Panc1 (cell line): ENCODE data around the gene TNPO3. TPM values are rescaled to one million over a fixed set of nuclear protein-coding genes. Genes with fewer than 3 reads are reported as not detected.

Experiments
- ATAC-seq: fragments of 200-7000 bp; cut with Tn5 transposase; 2 replicates; pipeline ENCODE4 v1.9.1; 2020; ENCODE audit warnings: mild to moderate bottlenecking, moderate library complexity
- BruUV-seq: library from RNA; stranded (reverse); fragments of 400-500 nt; replicated peaks from 2 replicates; lab custom pipeline; 2021; lab: Mats Ljungman, UMichigan
- CTCF ChIA-PET: fragments of 300-600 bp; sonication (Branson Sonifier 250); formaldehyde crosslinking; loops from one replicate; lab custom pipeline; 2022; ENCODE audit warnings: antibody characterized with exemption; lab: Charles Lee
- POLR2A ChIA-PET: fragments of 300-600 bp; sonication (Branson Sonifier 250); formaldehyde crosslinking; loops from one replicate; lab custom pipeline; 2022; ENCODE audit warnings: antibody characterized with exemption; lab: Charles Lee
- DNase-seq: peaks from one replicate; pipeline ENCODE4 v3.0.0-alpha.2; 2010; ENCODE audit warnings: low read depth, low spot score
- H3K27ac ChIP-seq: 2 replicates; pipeline ENCODE4 v1.5.1; 2011; ENCODE audit warnings: mild to moderate bottlenecking, low read length, inconsistent platforms
- H3K27me3 ChIP-seq: fragments of 200-500 bp; sonication (Bioruptor generic); 2 replicates; pipeline ENCODE4 v1.6.0; 2014; ENCODE audit warnings: low read length, inconsistent platforms; ENCODE audit not compliant: control insufficient read depth, insufficient read depth
- H3K36me3 ChIP-seq: fragments of 200-500 bp; sonication (Bioruptor generic); 2 replicates; pipeline ENCODE4 v1.5.1; 2014; ENCODE audit warnings: inconsistent platforms, mild to moderate bottlenecking, low read length, moderate library complexity; ENCODE audit not compliant: control insufficient read depth, insufficient read depth
- H3K4me1 ChIP-seq: 2 replicates; pipeline ENCODE4 v1.5.1; 2011; ENCODE audit warnings: inconsistent platforms, mild to moderate bottlenecking, low read length, moderate library complexity; ENCODE audit not compliant: control insufficient read depth, insufficient read depth
- H3K4me3 ChIP-seq, 2 experiments: 2 replicates each; pipeline ENCODE4 v1.5.1; 2011 to 2012; ENCODE audit warnings: low read depth in 2 of 2, low read length in 2 of 2, mild to moderate bottlenecking in 2 of 2, inconsistent platforms in 1 of 2, moderate library complexity in 1 of 2
- H3K9me3 ChIP-seq: fragments of 200-500 bp; sonication (Bioruptor generic); 2 replicates; pipeline ENCODE4 v1.5.1; 2014; ENCODE audit warnings: low read depth, mild to moderate bottlenecking, inconsistent platforms, low read length, moderate library complexity; ENCODE audit not compliant: control insufficient read depth, insufficient read depth
- CTCF ChIP-seq: fragments of 450-650 bp; IDR thresholded peaks from 2 replicates; pipeline ENCODE4 v1.5.1; 2017; ENCODE audit warnings: mild to moderate bottlenecking
- POLR2AphosphoS5 ChIP-seq: IDR thresholded peaks from 2 replicates; pipeline ENCODE4 v1.6.1; 2012; ENCODE audit warnings: mild to moderate bottlenecking, low read depth, low read length, moderate library complexity
- REST ChIP-seq, 2 experiments: IDR thresholded peaks; 2 replicates each; pipeline ENCODE4 v1.6.1; 2011 to 2012; ENCODE audit warnings: low read depth in 2 of 2, control low read depth in 1 of 2, low read length in 1 of 2, mild to moderate bottlenecking in 1 of 2, moderate library complexity in 1 of 2; ENCODE audit not compliant: insufficient read depth in 1 of 2
- SIN3A ChIP-seq: IDR thresholded peaks from 2 replicates; pipeline ENCODE4 v1.6.1; 2012; ENCODE audit warnings: low read depth, mild to moderate bottlenecking, low read length, moderate library complexity, borderline replicate concordance; ENCODE audit not compliant: insufficient read depth
- TCF7L2 ChIP-seq: IDR thresholded peaks from 2 replicates; pipeline ENCODE4 v1.6.1; 2011; ENCODE audit warnings: mild to moderate bottlenecking, low read depth, low read length, inconsistent platforms
- in situ Hi-C: cut with HindIII; loops from 2 replicates; pipeline ENCODE4 v1.10.0; 2016; ENCODE audit warnings: low sequenced_read_pairs, low pct_unique_long_range_greater_than_20kb
- intact Hi-C: fragments of 100-400 bp; cut with micrococcal nuclease; formaldehyde crosslinking; loops from one replicate; pipeline ENCODE4 v1.10.0; 2022; ENCODE audit not compliant: unreplicated experiment
- total RNA-seq: library from RNA; stranded (reverse); gene quantifications from one replicate; pipeline ENCODE4 v1.2.1, GENCODE V29; 2021; ENCODE audit not compliant: unreplicated experiment

TNPO3 gene
- total RNA-seq, 1 experiment from 2014 or later = 71.8 TPM

DNA sequence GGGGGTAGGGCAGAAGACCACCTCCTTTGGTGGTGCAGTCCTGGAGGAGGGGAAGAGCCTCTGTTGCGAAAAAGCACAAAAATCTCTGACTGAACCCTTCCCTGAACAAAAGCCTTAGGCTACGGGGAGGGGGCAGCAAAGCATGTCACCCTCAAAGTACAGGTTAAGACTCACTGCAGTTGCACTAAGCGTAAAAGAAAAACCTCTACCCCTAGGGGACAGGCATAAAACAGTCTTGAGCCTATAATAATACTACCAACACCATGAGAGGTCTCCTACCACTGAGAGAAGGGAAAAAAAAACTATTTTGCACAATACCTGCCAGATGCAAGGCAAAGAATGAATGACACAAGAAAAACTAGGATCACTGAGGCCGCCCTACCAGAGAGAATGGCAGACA, 17.3 kb downstream of the TNPO3 start:
- intact Hi-C loops = no loop called here
- Histone ChIP-seq H3K4me3 (no peak overlapping the region), H3K36me3 (no peaks in the 10 kb centered on the region; the same call in 1 of the 2 replicates), H3K9me3 (no peaks in the 10 kb centered on the region), H3K4me1 (peaks cover 3% of the 10 kb centered on the region; the same call in 1 of the 2 replicates), H3K27me3 (no peaks in the 10 kb centered on the region), H3K27ac (no peak overlapping the region)
- no peak for ATAC-seq
- in situ Hi-C loops = no loop called here
- TF ChIP-seq REST (IDR thresholded peaks at IDR 0.05; ENCODE audit: insufficient read depth in 1 of 2, low read depth in 2 of 2, low read length in 1 of 2) (no peak), TCF7L2 (no peak), CTCF (no peak), SIN3A (no peak), POLR2AphosphoS5 (no peak)
- POLR2A ChIA-PET = interaction anchor here (0.7 kb wide), 1 partner anchor 77 kb away, joined by 3 read pairs; no protein-coding TSS in a partner anchor
- CTCF ChIA-PET = interaction anchor here (0.5 kb wide), 1 partner anchor 54 kb away, joined by 3 read pairs; no protein-coding TSS in a partner anchor
- DNase-seq = no peak
- no TSS peak for BruUV-seq

DNA sequence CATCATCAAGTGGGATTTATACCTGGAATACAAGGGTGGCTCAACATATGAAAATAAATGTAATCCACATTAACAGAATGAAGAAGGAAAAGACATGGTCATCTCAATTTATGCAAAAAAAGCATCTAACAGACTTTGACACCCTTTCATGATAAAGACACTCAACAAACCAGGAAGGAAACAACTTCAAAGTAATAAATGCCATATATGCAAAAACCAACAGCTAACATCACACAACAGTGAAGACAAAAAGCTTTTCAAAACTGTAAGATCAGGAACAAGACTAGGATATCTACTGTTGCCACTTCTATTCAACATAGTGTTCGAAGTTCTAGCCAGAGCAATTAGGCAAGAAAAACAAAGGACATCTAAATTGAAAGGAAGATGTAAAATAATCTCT, 22.9 kb downstream of the TNPO3 start:
- no peak overlapping the region for H3K4me3 ChIP-seq
- POLR2A ChIA-PET = no interaction called here
- in situ Hi-C loops (no loop called here), intact Hi-C loops (no loop called here)
- CTCF ChIA-PET = no interaction called here
- H3K27me3 ChIP-seq = no peaks in the 10 kb centered on the region
- no peaks in the 10 kb centered on the region; the same call in 1 of the 2 replicates for H3K36me3 ChIP-seq
- DNase-seq (no peak), ATAC-seq (no peak)
- no peaks in the 10 kb centered on the region for H3K4me1 ChIP-seq
- no peak overlapping the region for H3K27ac ChIP-seq
- H3K9me3 ChIP-seq = no peaks in the 10 kb centered on the region
- BruUV-seq = no TSS peak
- TF ChIP-seq REST (IDR thresholded peaks at IDR 0.05; ENCODE audit: insufficient read depth in 1 of 2, low read depth in 2 of 2, low read length in 1 of 2) (no peak), POLR2AphosphoS5 (no peak), CTCF (no peak), SIN3A (no peak), TCF7L2 (no peak)
